ENCODE measurements around the gene NKX6-2.

DNA sequence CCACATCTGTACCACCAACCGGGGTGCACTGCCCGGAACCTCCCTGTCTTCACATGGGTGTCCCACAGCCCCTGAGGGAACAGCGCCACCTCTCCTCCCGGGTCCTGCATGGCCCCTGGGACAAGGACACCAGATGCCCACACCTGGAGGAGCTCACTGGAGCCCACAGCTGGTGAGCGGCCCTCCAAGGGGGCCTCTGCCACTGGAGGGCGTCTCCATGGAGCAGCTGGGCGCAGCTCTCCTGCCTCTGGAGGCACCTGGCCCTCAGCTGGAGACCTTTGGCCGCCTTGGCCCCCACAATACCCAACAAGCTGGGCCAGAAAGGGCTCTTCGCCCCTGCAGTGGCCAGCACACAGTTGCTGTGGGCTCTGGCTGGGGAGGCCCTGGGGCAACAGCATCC, 7.3 kb upstream of the NKX6-2 start:
- no peak for TF ChIP-seq EZH2 (IDR thresholded peaks at IDR 0.05; ENCODE audit: borderline replicate concordance)
- TF ChIP-seq, protein P1, sequence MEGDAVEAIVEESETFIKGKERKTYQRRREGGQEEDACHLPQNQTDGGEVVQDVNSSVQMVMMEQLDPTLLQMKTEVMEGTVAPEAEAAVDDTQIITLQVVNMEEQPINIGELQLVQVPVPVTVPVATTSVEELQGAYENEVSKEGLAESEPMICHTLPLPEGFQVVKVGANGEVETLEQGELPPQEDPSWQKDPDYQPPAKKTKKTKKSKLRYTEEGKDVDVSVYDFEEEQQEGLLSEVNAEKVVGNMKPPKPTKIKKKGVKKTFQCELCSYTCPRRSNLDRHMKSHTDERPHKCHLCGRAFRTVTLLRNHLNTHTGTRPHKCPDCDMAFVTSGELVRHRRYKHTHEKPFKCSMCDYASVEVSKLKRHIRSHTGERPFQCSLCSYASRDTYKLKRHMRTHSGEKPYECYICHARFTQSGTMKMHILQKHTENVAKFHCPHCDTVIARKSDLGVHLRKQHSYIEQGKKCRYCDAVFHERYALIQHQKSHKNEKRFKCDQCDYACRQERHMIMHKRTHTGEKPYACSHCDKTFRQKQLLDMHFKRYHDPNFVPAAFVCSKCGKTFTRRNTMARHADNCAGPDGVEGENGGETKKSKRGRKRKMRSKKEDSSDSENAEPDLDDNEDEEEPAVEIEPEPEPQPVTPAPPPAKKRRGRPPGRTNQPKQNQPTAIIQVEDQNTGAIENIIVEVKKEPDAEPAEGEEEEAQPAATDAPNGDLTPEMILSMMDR (IDR thresholded peaks at IDR 0.05; ENCODE audit: poor library complexity), result no peak
